HS-5 (cell line): Measurements from ENCODE around the gene CRADD.
"Not testable (repeated sequence)": the region's sequence is repeated elsewhere in the genome, so short reads cannot be mapped to it uniquely, and the experiment has no call there.

ENCODE experiments used
- DNase-seq: peaks from one replicate; pipeline ENCODE4 v3.0.0-alpha.2; 2012; ENCODE audit warnings: low read depth

The CRADD gene

GRCh38 chr12:93758801-93759373, 81.7 kb downstream of the CRADD start:
- DNase-seq = no peak

- DNase-seq = no peak
These were observed 82.4 kb downstream of the CRADD start for GRCh38 chr12:93759512-93760081.

- DNase-seq = no peak
These were observed 83.2 kb downstream of the CRADD start for GRCh38 chr12:93760275-93760875.

GRCh38 chr12:93762059-93762719, 85.0 kb downstream of the CRADD start:
- DNase-seq = no peak

- no peak for DNase-seq
These were observed 85.9 kb downstream of the CRADD start for GRCh38 chr12:93762912-93763553.

- DNase-seq = no peak
These were observed 86.6 kb downstream of the CRADD start for GRCh38 chr12:93763746-93764147.

GRCh38 chr12:93766371-93766770, 89.2 kb downstream of the CRADD start:
- no peak for DNase-seq

- DNase-seq = no peak
These were observed 89.8 kb downstream of the CRADD start for GRCh38 chr12:93766796-93767523.

- no peak for DNase-seq
These were observed 90.3 kb downstream of the CRADD start for GRCh38 chr12:93767524-93767863.

- DNase-seq = no peak
These were observed 95.0 kb downstream of the CRADD start for GRCh38 chr12:93772003-93772700.

- DNase-seq = no peak
These were observed 96.1 kb downstream of the CRADD start for GRCh38 chr12:93773122-93773871.

- DNase-seq = no peak
These were observed 99.4 kb downstream of the CRADD start for GRCh38 chr12:93776581-93777018.

GRCh38 chr12:93777254-93777653, 100.1 kb downstream of the CRADD start:
- no peak for DNase-seq

GRCh38 chr12:93778306-93778705, 101.1 kb downstream of the CRADD start:
- no peak for DNase-seq

- no peak for DNase-seq
These were observed 101.6 kb downstream of the CRADD start for GRCh38 chr12:93778766-93779165.

- DNase-seq = no peak
These were observed 103.0 kb downstream of the CRADD start for GRCh38 chr12:93780101-93780641.

- not testable (repeated sequence) for DNase-seq
These were observed 103.7 kb downstream of the CRADD start for GRCh38 chr12:93780886-93781285.

- DNase-seq = not testable (repeated sequence)
These were observed 104.8 kb downstream of the CRADD start for GRCh38 chr12:93781961-93782360.

- DNase-seq = no peak
These were observed 105.7 kb downstream of the CRADD start for GRCh38 chr12:93782853-93783252.

GRCh38 chr12:93783832-93784231, 106.7 kb downstream of the CRADD start:
- DNase-seq = no peak
